ENCODE results near the gene HYI.

HYI gene

DNA sequence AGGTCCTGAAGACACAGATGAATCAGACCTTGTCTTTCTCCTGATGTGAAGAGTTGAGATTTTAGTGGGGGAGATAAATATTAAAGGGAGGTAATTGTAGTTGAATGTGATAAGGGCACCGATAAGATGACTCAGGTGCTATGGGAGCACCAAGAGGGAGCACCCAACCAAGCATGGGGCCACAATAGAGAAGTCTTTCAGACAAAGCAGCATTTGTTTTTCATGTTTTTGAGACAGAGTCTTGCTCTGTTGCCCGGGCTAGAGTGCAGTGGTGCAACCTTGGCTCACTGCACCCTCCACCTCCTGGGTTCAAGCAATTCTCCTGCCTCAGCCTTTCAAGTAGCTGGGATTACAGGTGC lies 47.9 kb downstream of the HYI start:
- peak overlapping the region; percentile 57 for H3K27ac ChIP-seq
- TF ChIP-seq, protein P1, sequence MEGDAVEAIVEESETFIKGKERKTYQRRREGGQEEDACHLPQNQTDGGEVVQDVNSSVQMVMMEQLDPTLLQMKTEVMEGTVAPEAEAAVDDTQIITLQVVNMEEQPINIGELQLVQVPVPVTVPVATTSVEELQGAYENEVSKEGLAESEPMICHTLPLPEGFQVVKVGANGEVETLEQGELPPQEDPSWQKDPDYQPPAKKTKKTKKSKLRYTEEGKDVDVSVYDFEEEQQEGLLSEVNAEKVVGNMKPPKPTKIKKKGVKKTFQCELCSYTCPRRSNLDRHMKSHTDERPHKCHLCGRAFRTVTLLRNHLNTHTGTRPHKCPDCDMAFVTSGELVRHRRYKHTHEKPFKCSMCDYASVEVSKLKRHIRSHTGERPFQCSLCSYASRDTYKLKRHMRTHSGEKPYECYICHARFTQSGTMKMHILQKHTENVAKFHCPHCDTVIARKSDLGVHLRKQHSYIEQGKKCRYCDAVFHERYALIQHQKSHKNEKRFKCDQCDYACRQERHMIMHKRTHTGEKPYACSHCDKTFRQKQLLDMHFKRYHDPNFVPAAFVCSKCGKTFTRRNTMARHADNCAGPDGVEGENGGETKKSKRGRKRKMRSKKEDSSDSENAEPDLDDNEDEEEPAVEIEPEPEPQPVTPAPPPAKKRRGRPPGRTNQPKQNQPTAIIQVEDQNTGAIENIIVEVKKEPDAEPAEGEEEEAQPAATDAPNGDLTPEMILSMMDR (conservative IDR thresholded peaks at IDR 0.05): no peak

DNA sequence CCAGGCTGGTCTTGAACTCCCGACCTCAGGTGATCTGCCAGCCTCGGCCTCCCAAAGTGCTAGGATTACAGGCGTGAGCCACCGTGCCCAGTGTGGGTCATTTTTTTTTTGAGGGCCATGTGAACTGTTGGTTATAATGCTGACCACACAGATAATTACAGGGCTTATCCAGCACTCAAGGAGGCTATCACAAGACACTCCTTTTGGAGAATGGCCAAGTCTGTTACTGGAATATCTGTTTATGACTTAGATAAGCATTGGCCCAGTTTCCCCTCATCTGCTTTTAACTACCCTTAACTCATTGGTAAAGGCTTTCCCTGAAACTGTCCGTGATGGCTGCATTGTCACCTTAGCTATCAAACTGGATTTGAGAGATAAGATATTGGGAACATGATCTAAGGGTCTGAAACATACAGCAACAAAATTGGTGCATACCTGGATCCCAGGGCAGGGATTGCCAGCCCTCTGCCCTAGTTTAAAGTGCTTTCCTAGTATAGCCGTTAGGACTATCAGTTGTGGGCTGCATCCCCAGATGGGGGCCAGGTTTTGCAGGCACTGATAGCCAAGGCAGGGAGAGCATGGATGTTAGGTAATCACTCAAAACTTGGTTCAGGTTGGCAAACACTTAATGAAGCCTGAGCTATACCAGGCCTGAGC lies 48.4 kb downstream of the HYI start:
- TF ChIP-seq, protein P1 (conservative IDR thresholded peaks at IDR 0.05): no peak
- H3K27ac ChIP-seq: peak overlapping the region; percentile 57

DNA sequence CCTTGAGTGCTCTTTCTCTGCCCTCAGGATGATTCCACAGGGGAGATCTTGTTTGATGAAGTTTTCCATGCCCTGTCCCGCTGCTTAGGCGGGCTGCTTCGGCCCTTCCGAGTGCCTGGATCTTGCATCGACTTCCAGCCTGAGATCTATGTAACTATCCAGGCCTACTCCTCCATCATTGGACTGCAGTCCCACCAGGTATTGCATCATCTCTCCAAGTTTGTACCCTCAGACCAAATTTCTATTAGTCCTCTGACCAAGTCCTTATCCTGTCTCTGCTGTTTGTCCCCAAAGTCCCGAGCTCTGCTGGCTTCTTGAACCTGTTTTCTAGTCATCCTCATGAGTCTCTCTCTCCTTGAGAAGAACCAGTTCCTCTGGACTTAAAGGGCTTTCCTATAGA lies 49.4 kb downstream of the HYI start:
- TF ChIP-seq, protein P1 (conservative IDR thresholded peaks at IDR 0.05): no peak

DNA sequence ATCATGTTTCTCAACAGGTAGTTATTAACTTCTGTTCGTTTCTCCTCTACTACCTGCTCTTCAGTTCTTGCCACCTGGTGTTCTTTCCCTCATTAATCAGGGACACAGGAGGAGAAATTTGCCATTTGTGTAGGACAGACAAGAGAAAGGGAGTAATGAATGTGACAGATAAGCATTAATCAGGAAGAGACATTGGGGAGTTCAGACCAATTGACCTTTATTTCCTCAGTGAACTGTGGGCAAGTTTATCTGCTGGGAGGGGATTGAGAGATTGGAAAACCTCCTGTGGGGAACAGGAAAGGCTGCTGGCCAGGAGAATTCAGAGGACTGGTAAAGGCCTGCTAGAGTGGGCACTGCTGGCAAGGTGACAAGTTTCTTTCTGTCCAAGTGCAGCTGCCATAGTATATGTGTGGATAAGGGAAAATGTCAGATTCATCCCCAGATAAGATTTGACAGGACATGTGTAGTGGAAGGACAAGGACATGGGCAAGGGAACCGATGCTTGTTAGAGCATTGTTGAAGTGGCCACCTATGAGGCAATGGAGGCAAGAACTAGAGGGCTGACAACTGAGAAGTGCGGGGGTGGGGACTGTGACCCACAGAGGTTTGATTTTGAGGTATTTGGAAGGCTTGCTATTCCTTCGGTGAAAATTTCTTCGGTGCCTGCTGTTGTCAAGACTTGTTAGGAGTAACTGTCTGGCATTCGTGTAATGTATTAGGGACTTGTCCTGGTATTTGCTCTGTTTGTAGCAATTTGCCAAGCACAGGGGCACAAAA lies 51.5 kb downstream of the HYI start:
- TF ChIP-seq, protein P1 (conservative IDR thresholded peaks at IDR 0.05): no peak
- H3K27ac ChIP-seq: no peak overlapping the region

More for the DNA sequence above, 49.4 kb downstream of the HYI start:
- peak overlapping the region; percentile 57; the same call in 1 of the 2 replicates for H3K27ac ChIP-seq

Measured in VCaP (cell line).